22Rv1 (cell line): ENCODE results near the gene TGM2.

ENCODE experiments used
- H3K27ac ChIP-seq: fragments of 450-650 bp; 2 replicates; pipeline ENCODE4 v1.5.1; 2017
- CTCF ChIP-seq: fragments of 450-650 bp; IDR thresholded peaks from 2 replicates; pipeline ENCODE4 v1.5.1; 2017; ENCODE audit warnings: mild to moderate bottlenecking
- ZFX ChIP-seq: fragments of 450-650 bp; IDR thresholded peaks from 2 replicates; pipeline ENCODE4 v1.6.1; 2017; ENCODE audit warnings: antibody characterized with exemption, borderline replicate concordance

Gene TGM2

DNA sequence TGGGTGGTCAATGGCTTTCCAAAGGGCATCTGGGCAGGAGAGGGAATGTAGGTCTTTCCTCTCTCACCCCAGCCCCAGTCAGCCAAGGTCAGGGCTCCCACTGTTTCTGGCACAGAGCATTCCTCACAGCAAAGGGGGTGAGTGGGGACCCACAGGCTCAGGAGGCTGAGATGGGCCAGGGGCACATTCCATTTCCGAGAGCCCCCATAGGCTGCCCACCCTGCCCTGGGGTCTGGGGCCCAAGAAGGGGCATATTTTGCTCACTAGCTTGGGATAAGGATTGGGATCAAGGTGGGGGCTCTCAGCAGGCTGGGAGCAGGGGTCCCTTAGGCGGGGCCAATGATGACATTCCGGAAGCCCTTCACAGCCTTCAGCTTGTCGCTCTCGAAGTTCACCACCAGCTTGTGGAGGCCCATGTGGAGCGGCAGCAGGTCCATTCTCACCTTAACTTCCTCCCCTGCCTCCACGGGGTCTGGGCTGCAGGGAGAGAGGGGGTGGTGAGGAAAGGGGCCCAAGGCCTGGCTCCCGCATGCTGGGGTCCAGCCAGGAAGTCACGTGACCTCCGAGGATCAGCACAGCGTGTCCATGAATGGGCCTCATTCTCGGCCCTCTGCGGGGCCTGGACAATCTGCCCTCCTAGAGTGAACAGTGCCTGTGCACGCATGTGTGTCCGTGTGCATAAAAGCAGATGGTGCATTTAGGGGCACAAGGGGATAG is 35.0 kb downstream of the TGM2 start:
- no peak overlapping the region for H3K27ac ChIP-seq
- no peak for TF ChIP-seq ZFX

- no peak for TF ChIP-seq CTCF
- no peak for TF ChIP-seq ZFX
- no peak overlapping the region for H3K27ac ChIP-seq
Observed at GRCh38 chr20:38129248-38129865, 35.7 kb downstream of the TGM2 start.

DNA sequence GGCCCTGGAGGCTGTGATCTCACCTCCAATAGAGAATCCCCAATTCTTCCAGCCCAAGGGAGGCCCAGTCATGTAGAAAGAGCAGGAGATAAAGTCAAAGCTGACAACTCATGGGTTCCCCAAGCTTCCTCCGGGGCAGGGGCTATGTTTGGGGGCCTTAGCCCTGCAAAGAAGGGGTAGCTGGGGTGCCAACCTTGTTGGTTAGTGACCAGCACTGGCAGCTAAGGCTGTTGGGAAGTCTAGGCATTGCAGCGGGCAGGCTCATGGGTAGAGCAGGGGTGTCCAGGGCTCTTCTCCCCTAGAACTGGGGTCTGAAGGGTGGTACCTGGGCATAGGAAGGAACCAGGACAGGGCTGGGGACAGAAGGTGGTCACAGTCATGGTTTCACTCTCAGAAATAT is 36.4 kb downstream of the TGM2 start:
- no peak overlapping the region for H3K27ac ChIP-seq
- TF ChIP-seq ZFX (no peak), CTCF (no peak)

- H3K27ac ChIP-seq = no peak overlapping the region
Observed at GRCh38 chr20:38127920-38128528, 37.0 kb downstream of the TGM2 start.

DNA sequence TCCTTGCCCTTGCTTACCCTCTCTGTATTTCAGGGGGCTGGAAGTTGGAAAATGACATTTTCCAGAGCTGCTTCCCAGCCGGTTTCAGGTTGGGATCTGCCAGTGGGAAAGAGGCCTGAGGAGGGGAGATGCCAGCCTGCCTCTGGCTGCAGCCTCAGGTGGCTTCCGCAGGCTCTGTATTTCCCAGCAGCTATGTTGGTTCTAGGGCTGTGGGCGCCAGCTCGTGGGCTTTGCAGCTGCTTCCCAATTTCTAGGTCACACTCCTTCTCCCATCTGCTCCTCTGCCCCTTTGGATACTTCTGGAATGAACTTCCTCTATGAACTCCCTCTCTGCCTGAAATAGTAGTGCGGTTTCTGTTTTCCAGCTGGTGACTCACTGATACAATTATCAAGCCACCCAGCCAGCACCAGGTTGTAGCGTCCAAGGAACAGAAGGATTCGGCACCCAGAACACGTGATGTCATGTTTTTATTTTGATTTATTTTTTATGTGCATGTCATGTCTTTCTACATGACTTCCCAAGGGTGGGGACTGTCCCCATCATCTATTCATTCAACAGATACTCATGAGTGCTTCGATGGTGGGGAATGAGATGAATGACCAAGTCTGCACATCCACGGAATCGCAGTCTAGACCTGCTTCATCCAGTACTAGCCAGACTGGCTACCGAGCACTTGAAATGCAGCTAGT is 38.0 kb downstream of the TGM2 start:
- TF ChIP-seq ZFX (no peak), CTCF (no peak)
- H3K27ac ChIP-seq = no peak overlapping the region

More at GRCh38 chr20:38127920-38128528, 37.0 kb downstream of the TGM2 start:
- TF ChIP-seq CTCF (no peak), ZFX (no peak)

DNA sequence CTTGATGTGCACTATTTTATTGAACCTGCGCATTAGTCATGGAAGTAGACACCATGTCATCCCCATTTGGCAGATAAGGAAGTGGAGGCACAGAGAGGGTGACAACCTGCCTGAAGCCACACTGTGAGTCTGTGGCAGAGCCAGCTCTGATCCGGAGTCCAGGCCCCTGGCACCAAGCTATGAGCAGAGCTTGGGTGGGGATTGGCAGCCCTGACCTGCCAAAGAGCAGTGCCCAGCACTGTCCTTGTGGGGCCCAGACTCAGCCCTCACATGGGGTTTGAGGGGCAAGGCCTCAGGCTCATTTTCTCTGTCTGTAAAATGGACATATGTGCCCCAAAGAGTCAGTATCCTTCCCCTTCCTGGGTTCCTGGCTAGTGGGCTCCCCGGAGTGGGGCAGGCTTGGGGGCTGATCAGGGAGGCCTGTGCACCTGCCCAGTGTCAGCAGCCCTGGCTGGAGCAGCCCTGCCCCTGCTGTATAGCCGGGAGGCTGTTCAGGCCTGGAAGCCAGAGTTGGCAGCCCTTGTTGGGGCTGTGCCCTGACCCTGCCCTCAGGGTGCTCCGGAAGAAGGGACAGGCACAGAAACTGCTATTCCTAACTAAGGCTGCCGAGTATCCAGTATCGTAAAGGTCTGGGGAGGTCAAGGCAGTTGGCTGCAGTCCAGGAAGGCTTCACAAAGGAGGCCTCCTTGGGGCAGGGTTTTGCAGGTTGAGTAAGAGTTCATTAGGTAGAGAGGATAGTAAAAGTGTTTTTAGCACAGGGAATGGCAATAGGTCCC is 38.7 kb downstream of the TGM2 start:
- TF ChIP-seq ZFX (no peak), CTCF (no peak)
- H3K27ac ChIP-seq = no peak overlapping the region
